Measurements from ENCODE around the gene ENTREP1.

ENTREP1 gene

GRCh38 chr9:69364510-69365150 lies 39.6 kb downstream of the ENTREP1 start:
- DNase-seq = no peak

GRCh38 chr9:69370430-69370829 lies 45.4 kb downstream of the ENTREP1 start:
- DNase-seq = no peak

- no peak for DNase-seq
Measured at GRCh38 chr9:69371001-69371400, 46.0 kb downstream of the ENTREP1 start.

- DNase-seq = peak in 2 of 51 donors; percentile 7 to 31
Measured at GRCh38 chr9:69376651-69377050, 51.6 kb downstream of the ENTREP1 start.

GRCh38 chr9:69377291-69377690 lies 52.3 kb downstream of the ENTREP1 start:
- no peak for DNase-seq

- no peak for DNase-seq
Measured at GRCh38 chr9:69377981-69378380, 53.0 kb downstream of the ENTREP1 start.

GRCh38 chr9:69379270-69379982 lies 54.4 kb downstream of the ENTREP1 start:
- DNase-seq = no peak

GRCh38 chr9:69380301-69380700 lies 55.3 kb downstream of the ENTREP1 start:
- DNase-seq = no peak

- DNase-seq = no peak
Measured at GRCh38 chr9:69380811-69381210, 55.8 kb downstream of the ENTREP1 start.

GRCh38 chr9:69382135-69382534 lies 57.1 kb downstream of the ENTREP1 start:
- DNase-seq = no peak

- DNase-seq = no peak
Measured at GRCh38 chr9:69385581-69386033, 60.6 kb downstream of the ENTREP1 start.

GRCh38 chr9:69386651-69387050 lies 61.6 kb downstream of the ENTREP1 start:
- DNase-seq = no peak

GRCh38 chr9:69388596-69388995 lies 63.6 kb downstream of the ENTREP1 start:
- no peak for DNase-seq

- no peak for DNase-seq
Measured at GRCh38 chr9:69389437-69389995, 64.5 kb downstream of the ENTREP1 start.

GRCh38 chr9:69391487-69391886 lies 66.5 kb downstream of the ENTREP1 start:
- no peak for DNase-seq

GRCh38 chr9:69391946-69392345 lies 66.9 kb downstream of the ENTREP1 start:
- peak in 24 of 51 donors; percentile 5 to 63 (median 34) for DNase-seq

- no peak for DNase-seq
Measured at GRCh38 chr9:69392826-69393225, 67.8 kb downstream of the ENTREP1 start.

- DNase-seq = no peak
Measured at GRCh38 chr9:69393425-69393824, 68.4 kb downstream of the ENTREP1 start.

GRCh38 chr9:69395718-69396117 lies 70.7 kb downstream of the ENTREP1 start:
- peak in 26 of 51 donors; percentile 3 to 77 (median 32) for DNase-seq

GRCh38 chr9:69396759-69397158 lies 71.7 kb downstream of the ENTREP1 start:
- DNase-seq = no peak

GRCh38 chr9:69397384-69398214 lies 72.6 kb downstream of the ENTREP1 start:
- peak in 13 of 51 donors; percentile 4 to 58 (median 34) for DNase-seq

- no peak for DNase-seq
Measured at GRCh38 chr9:69400470-69400869, 75.5 kb downstream of the ENTREP1 start.

Data from hypothalamus (tissue), 51 donors.